H9 (cell line): ENCODE results near the gene DDX21. TPM values are rescaled to one million over a fixed set of nuclear protein-coding genes. Genes with fewer than 3 reads are reported as not detected.

ENCODE experiments used
- DNase-seq: peaks from one replicate; pipeline ENCODE4 v3.0.0-alpha.2; 2017
- H2AFZ ChIP-seq: one replicate; pipeline ENCODE4 v1.6.1; 2013; ENCODE audit warnings: mild to moderate bottlenecking, low read length, control low read depth, moderate library complexity
- H2AK5ac ChIP-seq: 2 replicates; pipeline ENCODE4 v1.6.1; 2013; ENCODE audit warnings: low read length, control low read depth, mixed read lengths; ENCODE audit not compliant: insufficient read length
- H2BK120ac ChIP-seq: one replicate; pipeline ENCODE4 v1.6.1; 2013; ENCODE audit warnings: low read depth, mild to moderate bottlenecking, low read length, control low read depth, inconsistent platforms; ENCODE audit not compliant: poor library complexity, severe bottlenecking
- H2BK12ac ChIP-seq: 2 replicates; pipeline ENCODE4 v1.6.1; 2013; ENCODE audit warnings: low read length, control low read depth, mixed read lengths, low read depth; ENCODE audit not compliant: insufficient read length
- H2BK15ac ChIP-seq: 2 replicates; pipeline ENCODE4 v1.6.1; 2013; ENCODE audit warnings: low read depth, low read length, control low read depth
- H2BK20ac ChIP-seq: one replicate; pipeline ENCODE4 v1.6.1; 2013; ENCODE audit warnings: low read depth, mild to moderate bottlenecking, low read length, control low read depth, inconsistent platforms; ENCODE audit not compliant: poor library complexity, severe bottlenecking
- H2BK5ac ChIP-seq: 2 replicates; pipeline ENCODE4 v1.6.1; 2013; ENCODE audit warnings: low read length, control low read depth, mixed read lengths; ENCODE audit not compliant: insufficient read length
- H3K14ac ChIP-seq: 2 replicates; pipeline ENCODE4 v1.6.1; 2013; ENCODE audit warnings: low read length, control low read depth; ENCODE audit not compliant: insufficient read depth
- H3K18ac ChIP-seq: 2 replicates; pipeline ENCODE4 v1.6.1; 2013; ENCODE audit warnings: low read depth, mild to moderate bottlenecking, mixed read lengths, low read length, control low read depth; ENCODE audit not compliant: insufficient read length
- H3K23ac ChIP-seq: 2 replicates; pipeline ENCODE4 v1.6.1; 2013; ENCODE audit warnings: low read length, control low read depth, mixed read lengths, low read depth; ENCODE audit not compliant: insufficient read length
- H3K23me2 ChIP-seq: 2 replicates; pipeline ENCODE4 v1.6.1; 2013; ENCODE audit warnings: low read depth, mild to moderate bottlenecking, mixed read lengths, low read length, control low read depth; ENCODE audit not compliant: insufficient read length, poor library complexity, severe bottlenecking
- H3K27ac ChIP-seq: 2 replicates; pipeline ENCODE4 v1.5.1; 2013; ENCODE audit warnings: low read length, control low read depth, mixed read lengths, low read depth; ENCODE audit not compliant: insufficient read length
- H3K27me3 ChIP-seq: 2 replicates; pipeline ENCODE4 v1.6.1; 2013; ENCODE audit warnings: low read length, control low read depth, inconsistent platforms; ENCODE audit not compliant: insufficient read depth
- H3K4ac ChIP-seq: 2 replicates; pipeline ENCODE4 v1.6.1; 2013; ENCODE audit warnings: low read depth, mild to moderate bottlenecking, control low read depth, inconsistent platforms, low read length, moderate library complexity
- H3K4me1 ChIP-seq: 2 replicates; pipeline ENCODE4 v1.6.1; 2013; ENCODE audit warnings: low read length, control low read depth, inconsistent platforms; ENCODE audit not compliant: insufficient read depth
- H3K4me2 ChIP-seq: 2 replicates; pipeline ENCODE4 v1.6.1; 2013; ENCODE audit warnings: low read length, control low read depth, mixed read lengths; ENCODE audit not compliant: insufficient read length, insufficient read depth
- H3K56ac ChIP-seq: 2 replicates; pipeline ENCODE4 v1.6.1; 2013; ENCODE audit warnings: low read depth, mild to moderate bottlenecking, mixed read lengths, low read length, control low read depth; ENCODE audit not compliant: insufficient read length
- H3K79me1 ChIP-seq: 2 replicates; pipeline ENCODE4 v1.6.1; 2013; ENCODE audit warnings: low read depth, mild to moderate bottlenecking, moderate library complexity, low read length, control low read depth, inconsistent platforms; ENCODE audit not compliant: insufficient read depth, poor library complexity, severe bottlenecking
- H3K79me2 ChIP-seq: 2 replicates; pipeline ENCODE4 v1.6.1; 2013; ENCODE audit warnings: low read length, control low read depth, inconsistent platforms; ENCODE audit not compliant: insufficient read depth
- H3K9ac ChIP-seq: 2 replicates; pipeline ENCODE4 v1.6.1; 2013; ENCODE audit warnings: low read length, control low read depth, mixed read lengths; ENCODE audit not compliant: insufficient read length; ENCODE audit errors: extremely low read depth
- H3K9me3 ChIP-seq: one replicate; pipeline ENCODE4 v1.6.1; 2013; ENCODE audit warnings: low read depth, low read length, inconsistent platforms; ENCODE audit not compliant: control insufficient read depth
- H3T11ph ChIP-seq: one replicate; pipeline ENCODE4 v1.6.1; 2013; ENCODE audit warnings: mild to moderate bottlenecking, low read length, control low read depth, inconsistent platforms
- H4K20me1 ChIP-seq: one replicate; pipeline ENCODE4 v1.6.1; 2013; ENCODE audit not compliant: control insufficient read depth, insufficient read length, insufficient read depth
- H4K5ac ChIP-seq: 2 replicates; pipeline ENCODE4 v1.6.1; 2013; ENCODE audit warnings: low read depth, mild to moderate bottlenecking, mixed read lengths, low read length, control low read depth; ENCODE audit not compliant: insufficient read length
- H4K8ac ChIP-seq: replicated peaks from 2 replicates; pipeline ENCODE4 v1.6.1; 2013; ENCODE audit warnings: low read length, control low read depth, mixed read lengths, low read depth; ENCODE audit not compliant: insufficient read length
- H4K91ac ChIP-seq: 2 replicates; pipeline ENCODE4 v1.6.1; 2013; ENCODE audit warnings: low read depth, mild to moderate bottlenecking, moderate library complexity, mixed read lengths, low read length, control low read depth; ENCODE audit not compliant: insufficient read length
- H3K27ac Mint-ChIP-seq, 3 experiments: 2 replicates in 2 of 3; 3 replicates in 1 of 3; pipeline ENCODE4 v1.8.0; 2020 to 2021; ENCODE audit warnings: mixed read lengths in 3 of 3, mild to moderate bottlenecking in 1 of 3, moderate library complexity in 1 of 3
- H3K27me3 Mint-ChIP-seq: 2 replicates; pipeline ENCODE4 v1.8.0; 2021; ENCODE audit warnings: low read depth, mild to moderate bottlenecking, moderate library complexity, mixed read lengths
- H3K36me3 Mint-ChIP-seq, 3 experiments: 2 replicates in 2 of 3; 3 replicates in 1 of 3; pipeline ENCODE4 v1.8.0; 2020 to 2021; ENCODE audit warnings: low read depth in 3 of 3, mixed read lengths in 3 of 3; ENCODE audit not compliant: insufficient read depth in 1 of 3
- H3K4me1 Mint-ChIP-seq, 2 experiments: 2 replicates each; pipeline ENCODE4 v1.8.0; 2020; ENCODE audit warnings: mixed read lengths in 2 of 2
- H3K4me3 Mint-ChIP-seq, 2 experiments: 2 replicates in 1 of 2; 3 replicates in 1 of 2; pipeline ENCODE4 v1.8.0; 2020 to 2021; ENCODE audit warnings: mild to moderate bottlenecking in 2 of 2, mixed read lengths in 2 of 2, moderate library complexity in 1 of 2
- H3K9me3 Mint-ChIP-seq, 2 experiments: 2 replicates in 1 of 2; 3 replicates in 1 of 2; pipeline ENCODE4 v1.8.0; 2020; ENCODE audit warnings: mild to moderate bottlenecking in 2 of 2, mixed read lengths in 2 of 2, moderate library complexity in 1 of 2
- WGBS: extraction: QIAGEN DNeasy Blood & Tissue Kit; methylation state at CpG from one replicate; pipeline ENCODE4 v1.1.7; 2013; ENCODE audit warnings: missing lambda C conversion rate, low lambda C conversion rate, mixed read lengths; ENCODE audit not compliant: insufficient read length; ENCODE audit errors: extremely low coverage; 5-methylcytosine and 5-hydroxymethylcytosine counted together
- total RNA-seq: library from RNA; stranded (reverse); gene quantifications from 2 replicates; pipeline ENCODE4 v1.2.1, GENCODE V29; 2021
- TF ChIP-seq, protein P1 (sequence below): fragments of 200-600 bp; sonication (generic); conservative IDR thresholded peaks from 3 replicates; pipeline ENCODE4 v1.8.0; 2021; ENCODE audit warnings: antibody characterized with exemption, mild to moderate bottlenecking

The DDX21 gene
- total RNA-seq, 1 experiment from 2014 or later, result 180 TPM

DNA sequence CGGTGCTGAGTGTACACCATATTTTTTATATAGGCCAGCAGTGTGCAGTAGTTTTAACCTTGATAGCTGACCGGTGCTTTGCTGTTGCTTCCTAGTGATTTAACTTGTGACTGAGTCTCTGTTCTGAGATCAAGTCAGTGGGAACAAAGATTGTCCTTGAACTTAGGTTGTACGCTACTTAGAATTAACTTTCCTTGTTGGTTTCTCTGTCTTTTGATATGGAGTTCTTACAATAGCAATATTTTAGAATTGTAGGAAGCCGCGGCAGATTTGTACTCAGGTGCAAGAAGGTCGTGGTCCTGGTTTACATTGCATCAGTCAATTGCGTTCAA is 1.3 kb downstream of the DDX21 start:
- H3K27me3 Mint-ChIP-seq, result peaks cover 2% of the 10 kb centered on the region
- Histone ChIP-seq H3K23ac (no peak overlapping the region), H3K9me3 (no peaks in the 10 kb centered on the region), H2AK5ac (no peak overlapping the region), H3K4me2 (peak overlapping the region; percentile 99), H2AFZ (no peak overlapping the region), H3K9ac (peak overlapping the region; percentile 60), H3T11ph (no peak overlapping the region), H3K4ac (no peak overlapping the region; the same call in 1 of the 2 replicates), H2BK12ac (no peak overlapping the region), H2BK15ac (no peak overlapping the region), H3K14ac (peak overlapping the region; percentile 21; the same call in 1 of the 2 replicates), H4K91ac (no peak overlapping the region), H3K18ac (no peak overlapping the region), H4K5ac (no peak overlapping the region), H4K8ac (no peak overlapping the region), H4K20me1 (no peaks in the 10 kb centered on the region), H2BK20ac (no peak overlapping the region), H3K4me1 (no peaks in the 10 kb centered on the region), H2BK5ac (no peak overlapping the region), H3K56ac (no peak overlapping the region), H3K79me2 (peaks cover 31% of the 10 kb centered on the region), H2BK120ac (no peak overlapping the region), H3K79me1 (peaks cover 7% of the 10 kb centered on the region), H3K23me2 (peaks cover 13% of the 10 kb centered on the region), H3K27ac (no peak overlapping the region), H3K27me3 (no peaks in the 10 kb centered on the region)
- H3K36me3 Mint-ChIP-seq, result peaks cover 30 to 58% (median 34%) of the 10 kb centered on the region in 3 experiments
- DNase-seq, result no peak
- H3K4me1 Mint-ChIP-seq, result peaks cover 11 to 15% of the 10 kb centered on the region in 2 experiments
- H3K4me3 Mint-ChIP-seq, result peak overlapping the region; percentile 99 to 100
- peaks cover 0 to 3% of the 10 kb centered on the region in 2 experiments; a peak in 3 of 5 replicates for H3K9me3 Mint-ChIP-seq
- H3K27ac Mint-ChIP-seq, result peak overlapping the region; percentile 74 to 100 (median 99); a peak in 6 of 7 replicates
- TF ChIP-seq, protein P1, sequence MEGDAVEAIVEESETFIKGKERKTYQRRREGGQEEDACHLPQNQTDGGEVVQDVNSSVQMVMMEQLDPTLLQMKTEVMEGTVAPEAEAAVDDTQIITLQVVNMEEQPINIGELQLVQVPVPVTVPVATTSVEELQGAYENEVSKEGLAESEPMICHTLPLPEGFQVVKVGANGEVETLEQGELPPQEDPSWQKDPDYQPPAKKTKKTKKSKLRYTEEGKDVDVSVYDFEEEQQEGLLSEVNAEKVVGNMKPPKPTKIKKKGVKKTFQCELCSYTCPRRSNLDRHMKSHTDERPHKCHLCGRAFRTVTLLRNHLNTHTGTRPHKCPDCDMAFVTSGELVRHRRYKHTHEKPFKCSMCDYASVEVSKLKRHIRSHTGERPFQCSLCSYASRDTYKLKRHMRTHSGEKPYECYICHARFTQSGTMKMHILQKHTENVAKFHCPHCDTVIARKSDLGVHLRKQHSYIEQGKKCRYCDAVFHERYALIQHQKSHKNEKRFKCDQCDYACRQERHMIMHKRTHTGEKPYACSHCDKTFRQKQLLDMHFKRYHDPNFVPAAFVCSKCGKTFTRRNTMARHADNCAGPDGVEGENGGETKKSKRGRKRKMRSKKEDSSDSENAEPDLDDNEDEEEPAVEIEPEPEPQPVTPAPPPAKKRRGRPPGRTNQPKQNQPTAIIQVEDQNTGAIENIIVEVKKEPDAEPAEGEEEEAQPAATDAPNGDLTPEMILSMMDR, result no peak
- WGBS, result no CpG with 5 or more reads among the region's 7 CpGs
